Measurements from ENCODE around the gene FGF14. TPM values are rescaled to one million over a fixed set of nuclear protein-coding genes. Genes with fewer than 3 reads are reported as not detected.

The FGF14 gene
- total RNA-seq, 1 experiment from 2014 or later = not detected

GRCh38 chr13:102177431-102177830, 224.4 kb downstream of the FGF14 start:
- Histone ChIP-seq H3K9me2 (replicated peaks; ENCODE audit: low read length) (no peaks in the 10 kb centered on the region), H3K79me2 (ENCODE audit: low read length) (no peaks in the 10 kb centered on the region), H3K9me3 (ENCODE audit: low read length) (no peaks in the 10 kb centered on the region), H3K27ac (ENCODE audit: low read length) (no peak overlapping the region), H2AFZ (ENCODE audit: low read length) (no peak overlapping the region), H3F3A (ENCODE audit: low read length, unreplicated experiment) (no peaks in the 10 kb centered on the region), H4K20me1 (ENCODE audit: low read length) (no peaks in the 10 kb centered on the region), H3K9ac (ENCODE audit: low read length) (no peak overlapping the region), H3K36me3 (ENCODE audit: low read depth, low read length) (no peaks in the 10 kb centered on the region), H3K4me3 (ENCODE audit: low read length) (no peak overlapping the region), H3K4me1 (ENCODE audit: insufficient read depth, low read length) (no peaks in the 10 kb centered on the region), H3K4me2 (ENCODE audit: low read length) (no peak overlapping the region), H3K27me3 (ENCODE audit: low read length) (peaks cover 15% of the 10 kb centered on the region)
- BruUV-seq (replicated peaks) = no TSS peak
- DNase-seq = no peak
- ChIA-PET CTCF (no interaction called here), POLR2A (ENCODE audit: unreplicated experiment) (no interaction called here)
- ATAC-seq = no peak
- intact Hi-C loops (cut with micrococcal nuclease) = no loop called here
- TF ChIP-seq EZH2phosphoT487 (IDR thresholded peaks at IDR 0.05; ENCODE audit: borderline replicate concordance, low read length) (no peak), CTCF (conservative IDR thresholded peaks at IDR 0.05; ENCODE audit: low read depth, low read length) (no peak), EZH2 (IDR thresholded peaks at IDR 0.05; ENCODE audit: low read length, unreplicated experiment) (no peak)

GRCh38 chr13:102176846-102177245, 225.0 kb downstream of the FGF14 start:
- TF ChIP-seq EZH2 (IDR thresholded peaks at IDR 0.05; ENCODE audit: low read length, unreplicated experiment) (no peak), EZH2phosphoT487 (IDR thresholded peaks at IDR 0.05; ENCODE audit: borderline replicate concordance, low read length) (no peak), CTCF (conservative IDR thresholded peaks at IDR 0.05; ENCODE audit: low read depth, low read length) (no peak)
- ChIA-PET POLR2A (ENCODE audit: unreplicated experiment) (no interaction called here), CTCF (no interaction called here)
- H3K27ac ChIP-seq (ENCODE audit: low read length) = no peak overlapping the region
- no peaks in the 10 kb centered on the region for H3K36me3 ChIP-seq (ENCODE audit: low read depth, low read length)
- no peak for DNase-seq
- no TSS peak for BruUV-seq (replicated peaks)
- H3K4me2 ChIP-seq (ENCODE audit: low read length) = no peak overlapping the region
- no peaks in the 10 kb centered on the region for H3K79me2 ChIP-seq (ENCODE audit: low read length)
- H4K20me1 ChIP-seq (ENCODE audit: low read length) = no peaks in the 10 kb centered on the region
- no peak overlapping the region for H2AFZ ChIP-seq (ENCODE audit: low read length)
- H3K9me3 ChIP-seq (ENCODE audit: low read length) = no peaks in the 10 kb centered on the region
- H3K9ac ChIP-seq (ENCODE audit: low read length) = no peak overlapping the region
- no peaks in the 10 kb centered on the region for H3K9me2 ChIP-seq (replicated peaks; ENCODE audit: low read length)
- intact Hi-C loops (cut with micrococcal nuclease) = no loop called here
- peaks cover 12% of the 10 kb centered on the region for H3K27me3 ChIP-seq (ENCODE audit: low read length)
- no peak for ATAC-seq
- H3F3A ChIP-seq (ENCODE audit: low read length, unreplicated experiment) = no peaks in the 10 kb centered on the region
- H3K4me3 ChIP-seq (ENCODE audit: low read length) = no peak overlapping the region
- H3K4me1 ChIP-seq (ENCODE audit: insufficient read depth, low read length) = no peaks in the 10 kb centered on the region

GRCh38 chr13:102172406-102172805, 229.4 kb downstream of the FGF14 start:
- ChIA-PET POLR2A (ENCODE audit: unreplicated experiment) (no interaction called here), CTCF (no interaction called here)
- Histone ChIP-seq H3K4me3 (ENCODE audit: low read length) (no peak overlapping the region), H3K4me2 (ENCODE audit: low read length) (no peak overlapping the region), H3K9ac (ENCODE audit: low read length) (no peak overlapping the region), H3K79me2 (ENCODE audit: low read length) (no peaks in the 10 kb centered on the region), H3K27me3 (ENCODE audit: low read length) (peaks cover 31% of the 10 kb centered on the region), H3K36me3 (ENCODE audit: low read depth, low read length) (no peaks in the 10 kb centered on the region), H3K4me1 (ENCODE audit: insufficient read depth, low read length) (no peaks in the 10 kb centered on the region), H2AFZ (ENCODE audit: low read length) (no peak overlapping the region), H3K9me2 (replicated peaks; ENCODE audit: low read length) (no peaks in the 10 kb centered on the region), H3K27ac (ENCODE audit: low read length) (no peak overlapping the region), H3F3A (ENCODE audit: low read length, unreplicated experiment) (no peaks in the 10 kb centered on the region), H4K20me1 (ENCODE audit: low read length) (no peaks in the 10 kb centered on the region), H3K9me3 (ENCODE audit: low read length) (no peaks in the 10 kb centered on the region)
- TF ChIP-seq CTCF (conservative IDR thresholded peaks at IDR 0.05; ENCODE audit: low read depth, low read length) = no peak
- no peak for TF ChIP-seq EZH2 (IDR thresholded peaks at IDR 0.05; ENCODE audit: low read length, unreplicated experiment)
- no peak for TF ChIP-seq EZH2phosphoT487 (IDR thresholded peaks at IDR 0.05; ENCODE audit: borderline replicate concordance, low read length)
- ATAC-seq = no peak
- BruUV-seq (replicated peaks) = no TSS peak
- intact Hi-C loops (cut with micrococcal nuclease) = no loop called here
- DNase-seq = no peak

Measured in PC-3 (cell line).